Esophagus (tissue), 2 donors: Measurements from ENCODE around the gene SALL1. TPM values are rescaled to one million over a fixed set of nuclear protein-coding genes. Genes with fewer than 3 reads are reported as not detected.

Experiments
- H3K27ac ChIP-seq, 2 donors: one replicate each; pipeline ENCODE4 v1.5.1; 2013; ENCODE audit warnings: low read depth in 2 of 2, mild to moderate bottlenecking in 2 of 2, inconsistent platforms in 1 of 2, low read length in 1 of 2, moderate library complexity in 1 of 2
- H3K27me3 ChIP-seq, 2 donors: one replicate each; pipeline ENCODE4 v1.6.1; 2013; ENCODE audit warnings: low read length in 2 of 2, control low read depth in 1 of 2, mild to moderate bottlenecking in 1 of 2; ENCODE audit not compliant: insufficient read depth in 2 of 2, control insufficient read depth in 1 of 2
- H3K36me3 ChIP-seq, 2 donors: one replicate each; pipeline ENCODE4 v1.6.1; 2013; ENCODE audit warnings: low read length in 1 of 2; ENCODE audit not compliant: control insufficient read depth in 2 of 2, insufficient read depth in 2 of 2
- H3K4me1 ChIP-seq, 2 donors: one replicate each; pipeline ENCODE4 v1.6.1; 2013; ENCODE audit warnings: low read length in 1 of 2; ENCODE audit not compliant: control insufficient read depth in 2 of 2, insufficient read depth in 2 of 2
- H3K4me3 ChIP-seq, 2 donors: one replicate each; pipeline ENCODE4 v1.5.1; 2013; ENCODE audit warnings: low read length in 2 of 2, mild to moderate bottlenecking in 2 of 2, low read depth in 1 of 2, moderate library complexity in 1 of 2
- H3K9me3 ChIP-seq, 2 donors: one replicate each; pipeline ENCODE4 v1.6.1; 2013; ENCODE audit warnings: mild to moderate bottlenecking in 2 of 2, low read depth in 1 of 2, low read length in 1 of 2, moderate library complexity in 1 of 2; ENCODE audit not compliant: control insufficient read depth in 2 of 2, insufficient read depth in 1 of 2
- WGBS, 2 donors: extraction: QIAGEN DNeasy Blood & Tissue Kit; methylation state at CpG; one replicate each; pipeline ENCODE4 v1.1.7; 2013; 5-methylcytosine and 5-hydroxymethylcytosine counted together
- polyA plus RNA-seq, 2 donors: library from polyadenylated mRNA; stranded (reverse); fragments of 200-250 nt; gene quantifications; one replicate each; pipeline ENCODE4 v1.2.3, GENCODE V29; 2013
- donor health status: healthy with polysubstance abuse.
- donor health status: Bipolar disorder and iron deficiency.

Gene SALL1
- polyA plus RNA-seq, 2 donors, result 0.02 TPM

DNA sequence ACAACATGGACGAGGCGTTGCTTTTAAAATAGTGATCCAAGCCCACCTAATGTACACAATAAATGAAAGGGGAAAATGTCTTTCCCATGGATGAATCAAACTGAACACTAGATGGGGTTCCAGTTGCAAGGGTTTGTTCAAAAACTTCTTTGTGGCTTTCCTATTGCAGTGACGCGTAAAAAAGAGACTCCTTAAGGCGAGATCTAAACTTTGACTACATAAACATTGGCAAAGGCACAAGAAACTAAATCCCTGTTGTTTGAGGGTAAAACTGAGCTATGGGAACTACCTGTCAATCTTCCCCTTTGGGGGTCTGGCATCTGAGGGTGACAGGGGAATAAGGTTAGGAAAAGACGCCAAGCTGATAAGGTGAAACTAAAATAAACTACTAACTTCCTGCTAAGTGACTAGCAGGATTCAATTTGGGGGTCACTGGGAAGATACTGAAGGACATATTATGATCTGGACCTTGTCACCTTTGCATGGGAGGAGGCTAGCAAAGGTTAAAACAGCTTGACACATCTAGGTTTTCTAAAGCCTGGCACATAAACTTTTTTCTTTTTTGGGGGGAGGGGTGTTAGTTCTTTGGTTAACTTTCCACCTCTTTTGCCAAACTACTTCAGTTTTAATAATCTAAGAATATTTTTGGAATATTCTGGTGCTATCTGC, 4.7 kb downstream of the SALL1 start:
- WGBS, 2 donors, result 22 to 28% methylated on average over 6 of the region's 6 CpGs
- Histone ChIP-seq H3K36me3 (no peaks in the 10 kb centered on the region), H3K4me1 (peaks cover 4 to 7% of the 10 kb centered on the region in 2 donors), H3K9me3 (no peaks in the 10 kb centered on the region), H3K27ac (no peak overlapping the region), H3K4me3 (no peak overlapping the region), H3K27me3 (peaks cover 0 to 15% of the 10 kb centered on the region in 2 donors)

DNA sequence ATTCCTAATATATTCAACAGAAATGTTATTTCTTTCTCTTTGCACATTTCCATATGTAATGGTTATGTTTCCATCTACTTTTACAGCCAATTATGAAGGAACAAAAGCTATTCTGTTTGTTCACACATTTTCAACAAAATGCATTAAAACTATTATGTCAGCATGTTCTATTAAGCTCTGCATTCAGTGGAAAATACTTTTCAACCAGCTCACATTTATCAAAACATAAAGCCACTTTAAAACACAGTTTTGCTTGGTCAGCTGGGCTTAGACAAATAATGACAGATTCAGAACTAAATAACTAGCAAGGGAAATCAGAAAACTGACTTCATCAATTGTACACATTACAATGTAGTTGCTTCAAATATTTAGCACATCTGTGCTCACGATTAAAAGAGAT, 6.9 kb downstream of the SALL1 start:
- H3K9me3 ChIP-seq, result no peaks in the 10 kb centered on the region
- H3K27me3 ChIP-seq, result peaks cover 0 to 2% of the 10 kb centered on the region in 2 donors
- 40 to 49% methylated on average over 1 of the region's 1 CpG for WGBS, 2 donors

DNA sequence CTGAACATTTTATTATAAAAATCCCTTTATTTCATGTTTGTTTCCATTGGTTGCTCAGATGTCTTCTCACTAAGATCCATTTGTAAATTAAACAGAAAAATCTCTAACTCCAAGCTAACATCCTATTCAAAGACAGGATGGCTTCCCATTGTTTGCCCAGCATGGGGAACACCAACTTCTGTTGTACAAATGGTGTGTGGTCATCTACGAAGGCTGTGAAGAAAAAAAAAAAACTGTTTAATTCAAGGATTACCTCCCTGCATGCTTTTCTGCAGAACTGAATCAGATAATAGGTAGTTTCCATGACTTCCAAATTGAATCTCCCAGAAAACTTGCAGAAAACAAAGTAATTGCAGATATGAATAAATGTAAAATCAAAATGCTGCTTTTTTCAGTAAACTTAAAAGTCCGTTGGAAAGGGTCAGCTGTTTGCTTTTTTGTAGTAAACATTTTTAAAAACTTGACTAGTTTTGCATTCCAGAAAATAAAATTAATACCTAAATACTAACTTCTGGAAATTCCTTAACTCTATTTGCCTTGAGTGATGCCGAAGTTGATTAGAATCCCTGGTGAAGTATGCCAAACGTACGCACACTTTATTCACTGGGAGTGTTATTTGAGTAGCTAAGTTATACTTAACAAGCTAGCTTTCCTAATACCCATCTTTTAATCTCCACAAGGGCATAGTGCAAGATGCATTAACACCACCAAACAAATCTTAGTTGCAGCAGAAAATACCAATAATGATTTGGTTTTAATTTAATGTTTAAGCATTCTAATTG, 7.7 kb downstream of the SALL1 start:
- Histone ChIP-seq H3K27me3 (peaks cover 0 to 2% of the 10 kb centered on the region in 2 donors), H3K4me1 (no peaks in the 10 kb centered on the region), H3K27ac (no peak overlapping the region), H3K9me3 (no peaks in the 10 kb centered on the region), H3K36me3 (no peaks in the 10 kb centered on the region), H3K4me3 (no peak overlapping the region)
- 39 to 42% methylated on average over 5 of the region's 5 CpGs for WGBS, 2 donors

More for the DNA sequence above, 6.9 kb downstream of the SALL1 start:
- Histone ChIP-seq H3K4me3 (no peak overlapping the region), H3K36me3 (no peaks in the 10 kb centered on the region), H3K27ac (no peak overlapping the region), H3K4me1 (no peaks in the 10 kb centered on the region)

DNA sequence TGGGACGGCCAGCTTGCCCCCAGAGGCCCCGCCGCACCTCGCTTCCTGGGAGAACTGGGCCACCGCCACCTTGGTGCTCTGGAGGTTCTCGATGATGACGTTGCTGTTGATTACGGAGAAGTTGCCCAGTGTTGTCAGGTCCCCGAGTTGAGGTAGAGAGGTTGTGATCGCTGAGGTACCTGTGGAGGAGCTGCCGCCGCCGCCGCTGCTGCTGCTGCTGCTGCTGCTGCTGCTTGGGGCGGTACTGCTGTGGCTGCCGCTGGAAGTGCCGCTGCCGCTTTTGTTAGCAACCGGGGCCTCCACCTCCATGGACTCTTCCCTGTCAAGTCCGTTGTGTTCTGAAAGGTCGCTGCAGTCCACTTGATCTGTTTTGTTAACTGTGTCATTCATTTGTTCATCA, 9.5 kb downstream of the SALL1 start:
- Histone ChIP-seq H3K9me3 (no peaks in the 10 kb centered on the region), H3K4me3 (no peak overlapping the region), H3K27ac (no peak overlapping the region), H3K36me3 (no peaks in the 10 kb centered on the region), H3K27me3 (peaks cover 0 to 4% of the 10 kb centered on the region in 2 donors), H3K4me1 (no peaks in the 10 kb centered on the region)
- WGBS, 2 donors, result 88 to 91% methylated on average over 21 of the region's 21 CpGs

DNA sequence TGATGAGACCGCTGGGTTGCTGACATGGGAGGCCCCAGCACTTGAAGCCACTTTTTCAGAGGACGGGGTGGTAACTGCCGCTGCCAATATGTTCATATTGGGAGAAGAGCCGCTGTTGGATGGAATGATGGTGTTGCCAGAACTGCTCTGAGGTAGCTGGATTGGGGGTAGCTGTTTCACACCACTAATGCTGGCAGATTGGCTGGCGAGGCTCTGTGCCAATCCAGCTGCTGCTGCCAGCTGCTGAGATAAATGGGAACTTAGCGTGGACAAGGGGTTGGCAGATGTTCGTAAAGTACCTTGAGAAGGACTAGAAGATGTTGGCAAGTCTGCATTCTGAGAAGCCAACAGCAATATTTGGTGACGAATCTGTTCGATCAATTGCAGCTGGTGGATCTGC, 10.0 kb downstream of the SALL1 start:
- H3K4me3 ChIP-seq, result no peak overlapping the region
- WGBS, 2 donors, result 83 to 85% methylated on average over 9 of the region's 9 CpGs
- no peaks in the 10 kb centered on the region for H3K9me3 ChIP-seq
- H3K36me3 ChIP-seq, result no peaks in the 10 kb centered on the region
- H3K27me3 ChIP-seq, result peaks cover 0 to 4% of the 10 kb centered on the region in 2 donors
- no peak overlapping the region for H3K27ac ChIP-seq
- H3K4me1 ChIP-seq, result no peaks in the 10 kb centered on the region

DNA sequence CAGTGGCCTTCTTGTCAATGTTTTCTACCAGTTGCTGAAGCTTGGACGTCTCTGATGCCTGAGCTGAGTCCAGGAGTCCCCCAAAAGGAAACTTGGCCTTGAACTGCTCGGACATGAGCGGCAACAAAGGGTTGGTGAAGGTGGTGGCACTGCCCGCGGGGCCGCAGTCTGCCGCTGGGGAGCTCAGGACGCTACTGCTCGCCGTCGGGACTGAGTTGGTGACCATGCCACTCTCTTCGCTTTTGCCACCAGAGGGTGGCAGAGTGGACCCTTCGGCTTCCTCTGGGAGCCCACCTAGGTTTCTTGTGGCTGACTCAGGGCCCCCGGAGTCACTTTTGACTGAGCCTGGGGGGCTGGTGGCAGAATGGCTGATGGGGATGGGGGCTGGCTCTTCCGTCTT, 11.0 kb downstream of the SALL1 start:
- H3K27me3 ChIP-seq, result peaks cover 0 to 5% of the 10 kb centered on the region in 2 donors
- 88 to 92% methylated on average over 15 of the region's 15 CpGs for WGBS, 2 donors
- H3K36me3 ChIP-seq, result no peaks in the 10 kb centered on the region
- H3K9me3 ChIP-seq, result no peaks in the 10 kb centered on the region
- no peak overlapping the region for H3K4me3 ChIP-seq
- H3K27ac ChIP-seq, result no peak overlapping the region
- no peaks in the 10 kb centered on the region for H3K4me1 ChIP-seq

DNA sequence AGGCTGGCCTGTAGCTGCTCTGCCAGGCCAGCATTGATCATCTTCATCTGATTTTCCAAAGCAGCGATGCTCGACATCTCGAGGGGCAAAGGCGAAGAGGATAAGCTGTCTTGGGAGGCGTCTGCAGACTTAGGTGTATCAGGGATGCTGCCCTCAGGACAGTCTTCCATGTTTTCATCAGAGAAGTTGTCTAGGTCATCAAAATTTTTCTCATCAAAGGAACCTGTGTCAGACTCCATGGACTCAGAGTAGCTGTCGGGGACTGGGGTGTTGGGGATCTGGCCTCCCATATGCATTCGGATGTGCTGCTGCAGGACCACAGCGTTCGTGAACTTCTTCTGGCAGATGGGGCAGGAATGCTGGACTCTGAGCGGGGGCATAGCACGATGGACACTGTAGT, 11.5 kb downstream of the SALL1 start:
- peaks cover 0 to 8% of the 10 kb centered on the region in 2 donors for H3K27me3 ChIP-seq
- no peak overlapping the region for H3K27ac ChIP-seq
- H3K4me1 ChIP-seq, result no peaks in the 10 kb centered on the region
- H3K36me3 ChIP-seq, result no peaks in the 10 kb centered on the region
- 91 to 94% methylated on average over 11 of the region's 11 CpGs for WGBS, 2 donors
- no peaks in the 10 kb centered on the region for H3K9me3 ChIP-seq
- H3K4me3 ChIP-seq, result no peak overlapping the region

DNA sequence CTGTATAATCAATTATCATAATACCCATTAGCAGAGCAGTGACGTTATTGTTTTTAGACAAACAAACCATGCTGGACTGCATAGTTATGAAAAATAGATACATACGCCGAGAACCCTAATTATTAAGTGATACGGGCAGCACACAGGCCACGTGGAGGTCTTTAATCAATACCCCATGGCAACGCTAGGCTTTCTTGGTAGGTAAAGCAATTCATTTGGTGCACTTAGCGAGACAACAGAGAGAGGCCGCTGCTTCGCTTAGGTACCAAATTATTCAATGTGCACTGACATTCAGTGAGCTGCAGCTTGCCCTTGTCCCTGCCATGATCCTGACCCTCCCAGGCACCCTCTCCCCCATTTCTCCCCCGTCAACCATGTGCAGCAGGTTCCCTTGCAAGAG, 12.9 kb downstream of the SALL1 start:
- no peak overlapping the region for H3K4me3 ChIP-seq
- H3K27me3 ChIP-seq, result peaks cover 0 to 8% of the 10 kb centered on the region in 2 donors
- 70 to 81% methylated on average over 10 of the region's 10 CpGs for WGBS, 2 donors
- H3K27ac ChIP-seq, result no peak overlapping the region
- no peaks in the 10 kb centered on the region for H3K4me1 ChIP-seq
- no peaks in the 10 kb centered on the region for H3K9me3 ChIP-seq
- H3K36me3 ChIP-seq, result no peaks in the 10 kb centered on the region

DNA sequence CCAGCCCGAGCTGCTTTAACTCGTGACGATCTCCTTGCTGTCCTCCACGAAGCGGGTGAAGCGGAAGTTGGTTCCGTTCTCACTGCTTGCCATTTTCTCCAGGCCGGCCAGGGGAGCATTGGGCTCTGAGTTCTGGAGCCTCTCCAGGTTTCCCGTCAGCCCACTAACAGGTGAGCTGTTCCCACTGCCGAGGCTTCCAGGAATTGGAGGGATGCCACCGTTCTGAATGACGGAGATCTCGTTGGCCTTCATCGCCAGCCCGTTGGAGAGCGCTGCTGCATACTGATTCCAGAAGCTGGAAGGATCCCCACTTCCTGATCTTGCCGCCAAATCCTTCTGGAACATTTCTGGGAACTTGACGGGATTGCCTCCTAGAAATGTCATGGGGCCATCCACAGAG, 14.0 kb downstream of the SALL1 start:
- Histone ChIP-seq H3K36me3 (no peaks in the 10 kb centered on the region), H3K4me3 (no peak overlapping the region), H3K9me3 (no peaks in the 10 kb centered on the region), H3K4me1 (no peaks in the 10 kb centered on the region), H3K27ac (no peak overlapping the region), H3K27me3 (peaks cover 0 to 8% of the 10 kb centered on the region in 2 donors)
- 87 to 88% methylated on average over 18 of the region's 18 CpGs for WGBS, 2 donors
